Endodermal cell (in vitro differentiated cells): Measurements from ENCODE around the gene LSP1. TPM values are rescaled to one million over a fixed set of nuclear protein-coding genes. Genes with fewer than 3 reads are reported as not detected.

Source experiments
- DNase-seq: peaks from one replicate; pipeline ENCODE4 v3.0.0-alpha.2; 2017
- H3K27ac ChIP-seq: 2 replicates; pipeline ENCODE4 v1.5.1; 2013; ENCODE audit warnings: mild to moderate bottlenecking, low read depth, low read length, moderate library complexity
- H3K27me3 ChIP-seq: 2 replicates; pipeline ENCODE4 v1.6.1; 2013; ENCODE audit warnings: mild to moderate bottlenecking, low read length, moderate library complexity; ENCODE audit not compliant: insufficient read depth, control insufficient read depth, poor library complexity, severe bottlenecking
- H3K36me3 ChIP-seq: 2 replicates; pipeline ENCODE4 v1.7.0; 2013; ENCODE audit warnings: mild to moderate bottlenecking, low read length, moderate library complexity; ENCODE audit not compliant: control insufficient read depth, insufficient read depth
- H3K4me1 ChIP-seq: one replicate; pipeline ENCODE4 v1.7.0; 2013; ENCODE audit warnings: low read length; ENCODE audit not compliant: control insufficient read depth, insufficient read depth
- H3K4me3 ChIP-seq: 2 replicates; pipeline ENCODE4 v1.5.1; 2013; ENCODE audit warnings: mild to moderate bottlenecking, low read length, moderate library complexity
- H3K9ac ChIP-seq: 2 replicates; pipeline ENCODE4 v1.6.1; 2013; ENCODE audit warnings: mild to moderate bottlenecking, low read length, moderate library complexity; ENCODE audit not compliant: poor library complexity, severe bottlenecking; ENCODE audit errors: extremely low read depth
- H3K9me3 ChIP-seq: 2 replicates; pipeline ENCODE4 v1.6.1; 2013; ENCODE audit warnings: mild to moderate bottlenecking, low read length, moderate library complexity; ENCODE audit not compliant: control insufficient read depth
- H3K27ac Mint-ChIP-seq: 2 replicates; pipeline ENCODE4 v1.8.0; 2020; ENCODE audit warnings: mixed read lengths
- H3K27me3 Mint-ChIP-seq: 2 replicates; pipeline ENCODE4 v1.8.0; 2021; ENCODE audit warnings: mild to moderate bottlenecking, mixed read lengths; ENCODE audit not compliant: insufficient read depth
- H3K36me3 Mint-ChIP-seq: 2 replicates; pipeline ENCODE4 v1.8.0; 2020; ENCODE audit warnings: low read depth, mixed read lengths
- H3K4me1 Mint-ChIP-seq: 2 replicates; pipeline ENCODE4 v1.8.0; 2020; ENCODE audit warnings: mixed read lengths
- H3K4me3 Mint-ChIP-seq: 2 replicates; pipeline ENCODE4 v1.8.0; 2020; ENCODE audit warnings: mild to moderate bottlenecking, moderate library complexity, mixed read lengths
- H3K9me3 Mint-ChIP-seq: 2 replicates; pipeline ENCODE4 v1.8.0; 2020; ENCODE audit warnings: mild to moderate bottlenecking, mixed read lengths
- CTCF ChIP-seq: fragments of 200-600 bp; sonication (generic); conservative IDR thresholded peaks from 2 replicates; pipeline ENCODE4 v1.5.0; 2021; ENCODE audit warnings: antibody characterized with exemption, mild to moderate bottlenecking
- WGBS, 2 experiments: methylation state at CpG; one replicate each; pipeline versions ENCODE4 v1.1.5 to v1.1.7; 2013; ENCODE audit warnings: missing lambda C conversion rate in 2 of 2, mixed read lengths in 1 of 2; ENCODE audit not compliant: insufficient coverage in 1 of 2, insufficient read length in 1 of 2; 5-methylcytosine and 5-hydroxymethylcytosine counted together
- total RNA-seq, 2 donors: library from RNA; stranded (reverse); fragmentation: NEBNext Ultra II Directional in 1 of 2; extraction: Animal tissue kit (Norgen Biotek cat#: 25700) in 1 of 2; gene quantifications; 2 replicates in 1 of 2; 3 replicates in 1 of 2; pipeline ENCODE4 v1.2.1, GENCODE V29; 2021

The LSP1 gene
- total RNA-seq, 2 donors from 2014 or later: not detected

DNA sequence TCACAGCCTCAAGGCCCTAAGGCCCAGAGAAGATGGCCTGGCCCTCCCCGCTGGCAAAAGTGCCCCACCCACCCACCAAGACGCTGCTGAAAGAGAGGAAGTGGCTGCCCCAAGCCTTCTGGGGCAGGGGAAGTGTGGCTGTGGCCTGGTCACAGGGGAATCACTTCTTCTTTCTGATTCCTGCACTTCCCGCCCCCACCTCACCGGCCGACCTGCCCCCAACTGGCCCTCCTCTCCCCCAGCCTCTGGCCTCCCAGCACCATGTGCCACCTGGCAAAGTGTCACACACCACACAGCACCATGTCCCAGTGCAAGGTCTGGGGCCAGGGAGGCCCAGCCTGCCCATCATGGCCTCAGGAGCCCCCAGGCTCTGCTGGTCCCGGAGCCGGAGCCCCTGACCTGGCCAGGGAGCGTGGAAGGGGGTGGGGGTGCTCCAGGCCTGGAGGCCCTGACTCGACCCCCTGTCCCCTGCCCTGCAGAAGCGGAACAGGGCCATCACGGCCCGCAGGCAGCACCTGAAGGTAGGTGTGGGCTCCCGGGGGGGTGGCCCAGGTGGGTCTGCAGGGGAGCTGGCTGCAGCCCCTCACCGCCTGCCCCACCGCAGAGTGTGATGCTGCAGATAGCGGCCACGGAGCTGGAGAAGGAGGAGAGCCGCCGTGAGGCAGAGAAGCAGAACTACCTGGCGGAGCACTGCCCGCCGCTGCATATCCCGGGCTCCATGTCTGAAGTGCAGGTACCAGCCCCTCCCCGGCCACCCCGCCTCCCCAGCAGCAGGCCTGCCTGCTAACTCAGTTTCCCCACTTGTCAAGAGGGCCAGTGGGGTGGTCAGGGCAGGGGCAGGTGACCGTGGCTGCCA, 12.7 kb upstream of the LSP1 start:
- Histone ChIP-seq H3K27me3 (no peaks in the 10 kb centered on the region), H3K9ac (no peak overlapping the region), H3K36me3 (no peaks in the 10 kb centered on the region), H3K4me3 (no peak overlapping the region), H3K9me3 (no peaks in the 10 kb centered on the region), H3K27ac (no peak overlapping the region), H3K4me1 (no peaks in the 10 kb centered on the region)
- 89 to 92% methylated on average over 14 to 26 of the region's 26 CpGs for WGBS, 2 experiments
- H3K4me1 Mint-ChIP-seq: no peaks in the 10 kb centered on the region
- no peak overlapping the region for H3K4me3 Mint-ChIP-seq
- H3K9me3 Mint-ChIP-seq: no peaks in the 10 kb centered on the region
- TF ChIP-seq CTCF: no peak
- no peak overlapping the region for H3K27ac Mint-ChIP-seq
- H3K36me3 Mint-ChIP-seq: no peaks in the 10 kb centered on the region
- H3K27me3 Mint-ChIP-seq: peaks cover 2% of the 10 kb centered on the region
- DNase-seq: no peak

- Histone ChIP-seq H3K27ac (no peak overlapping the region), H3K9ac (no peak overlapping the region), H3K9me3 (no peaks in the 10 kb centered on the region), H3K27me3 (no peaks in the 10 kb centered on the region), H3K4me1 (no peaks in the 10 kb centered on the region), H3K36me3 (no peaks in the 10 kb centered on the region), H3K4me3 (no peak overlapping the region)
- no peak overlapping the region for H3K4me3 Mint-ChIP-seq
- 93% methylated on average over 18 to 37 of the region's 37 CpGs for WGBS, 2 experiments
- H3K27me3 Mint-ChIP-seq: peaks cover 2% of the 10 kb centered on the region
- H3K9me3 Mint-ChIP-seq: no peaks in the 10 kb centered on the region
- no peak for DNase-seq
- no peaks in the 10 kb centered on the region for H3K4me1 Mint-ChIP-seq
- no peaks in the 10 kb centered on the region for H3K36me3 Mint-ChIP-seq
- H3K27ac Mint-ChIP-seq: no peak overlapping the region
- TF ChIP-seq CTCF: no peak
Measured at GRCh38 chr11:1840780-1841480, 12.0 kb upstream of the LSP1 start.

DNA sequence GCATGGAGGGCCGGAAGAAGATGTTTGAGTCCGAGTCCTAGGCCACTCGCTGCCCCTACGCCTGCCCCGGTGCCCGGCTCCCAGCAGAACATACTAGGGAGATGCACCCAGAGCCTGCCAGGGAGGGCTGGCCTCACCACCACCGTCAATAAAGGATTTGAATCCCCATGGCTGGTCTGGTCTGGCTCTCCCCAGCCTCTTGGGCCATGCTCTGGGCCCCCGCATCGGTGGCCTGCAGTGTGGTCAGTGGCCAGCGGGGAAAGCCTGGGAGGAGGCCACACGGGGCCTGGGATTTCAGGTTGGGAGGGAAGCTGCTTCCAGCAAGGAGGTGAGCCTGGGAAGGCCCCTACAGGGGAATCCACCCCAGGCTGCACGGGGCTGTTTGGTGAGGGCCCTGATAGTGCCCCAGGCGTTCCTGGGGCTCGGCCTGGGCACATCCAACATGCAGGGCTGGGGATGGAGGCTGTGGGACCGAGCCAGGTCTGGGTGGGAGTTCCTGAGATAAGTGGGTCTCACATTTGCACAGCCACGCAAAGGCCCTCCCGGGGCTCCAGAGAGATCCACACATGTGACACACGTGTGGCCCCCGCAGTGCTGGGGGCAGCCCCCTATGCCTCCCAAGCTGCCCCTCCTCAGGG, 11.3 kb upstream of the LSP1 start:
- TF ChIP-seq CTCF: no peak
- Mint-ChIP-seq H3K9me3 (no peaks in the 10 kb centered on the region), H3K27me3 (peaks cover 2% of the 10 kb centered on the region), H3K27ac (no peak overlapping the region), H3K4me1 (no peaks in the 10 kb centered on the region), H3K4me3 (no peak overlapping the region), H3K36me3 (no peaks in the 10 kb centered on the region)
- no peaks in the 10 kb centered on the region for H3K4me1 ChIP-seq
- H3K9me3 ChIP-seq: no peaks in the 10 kb centered on the region
- 90 to 92% methylated on average over 13 to 19 of the region's 19 CpGs for WGBS, 2 experiments
- H3K4me3 ChIP-seq: no peak overlapping the region
- DNase-seq: no peak
- no peaks in the 10 kb centered on the region for H3K27me3 ChIP-seq
- H3K27ac ChIP-seq: no peak overlapping the region
- H3K36me3 ChIP-seq: no peaks in the 10 kb centered on the region
- H3K9ac ChIP-seq: no peak overlapping the region
